HG02678 (cell line): ENCODE data around the gene CERKL.

Experiments used
- ATAC-seq: cut with Tn5 transposase; IDR thresholded peaks from one replicate; pipeline ENCODE4 v1.9.1; 2021; ENCODE audit warnings: mild to moderate bottlenecking, moderate library complexity; ENCODE audit not compliant: unreplicated experiment

The CERKL gene

DNA sequence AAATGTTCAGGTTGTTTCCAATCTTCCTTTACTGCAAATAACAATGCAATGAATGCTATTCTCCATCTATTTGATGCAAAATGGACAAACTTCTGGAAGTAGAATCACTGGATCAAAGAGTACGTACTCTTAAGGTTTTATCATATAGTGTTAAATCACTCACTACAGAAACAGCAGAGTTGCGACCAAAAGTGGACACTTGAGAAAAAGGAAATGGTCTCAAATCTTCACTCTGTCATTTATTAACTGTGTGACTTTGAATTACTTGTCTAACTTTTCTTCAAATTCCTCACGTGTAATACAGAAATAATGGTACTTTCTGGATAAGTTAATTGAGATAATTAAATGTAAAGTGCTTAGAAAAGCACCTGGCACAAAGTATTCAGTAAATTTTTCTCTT is 78.1 kb downstream of the CERKL start:
- peak; percentile 49 for ATAC-seq

DNA sequence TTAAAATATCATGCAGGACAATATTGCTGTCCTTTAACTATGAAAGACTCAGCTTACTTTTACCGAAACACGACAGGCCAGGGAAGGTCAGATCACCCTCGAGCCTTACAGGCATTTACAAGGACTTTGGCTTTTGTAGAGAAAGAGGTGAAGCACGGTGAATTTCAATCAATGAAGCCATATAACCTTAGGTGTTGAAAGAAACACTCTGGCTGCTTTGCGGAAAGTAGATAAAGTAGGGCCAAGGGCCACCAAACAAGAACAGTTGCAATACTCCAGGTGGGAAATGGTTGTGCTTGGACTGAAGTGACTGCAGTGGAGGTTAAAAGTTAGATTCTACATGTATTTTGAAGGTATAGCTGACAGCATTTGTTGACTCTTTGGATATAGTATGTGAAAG is 80.5 kb downstream of the CERKL start:
- no peak for ATAC-seq

DNA sequence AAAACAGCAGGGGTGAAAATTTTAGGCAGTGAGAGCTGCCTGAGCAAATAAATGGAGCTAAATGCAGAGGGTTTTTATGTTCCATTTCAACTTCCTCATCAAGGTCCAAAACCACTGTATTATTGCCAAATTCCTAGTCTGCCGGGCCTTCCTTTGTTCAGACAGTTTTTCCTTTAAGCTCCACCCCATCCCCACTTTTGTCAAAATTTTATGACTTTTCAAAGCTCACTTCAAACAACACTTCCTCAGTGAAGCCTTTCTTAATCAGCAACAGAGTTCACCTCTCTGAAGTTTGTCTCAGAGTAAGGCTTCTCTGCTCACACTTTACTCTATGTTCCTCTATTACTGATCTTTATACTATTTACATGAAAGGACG is 81.3 kb downstream of the CERKL start:
- ATAC-seq = no peak

DNA sequence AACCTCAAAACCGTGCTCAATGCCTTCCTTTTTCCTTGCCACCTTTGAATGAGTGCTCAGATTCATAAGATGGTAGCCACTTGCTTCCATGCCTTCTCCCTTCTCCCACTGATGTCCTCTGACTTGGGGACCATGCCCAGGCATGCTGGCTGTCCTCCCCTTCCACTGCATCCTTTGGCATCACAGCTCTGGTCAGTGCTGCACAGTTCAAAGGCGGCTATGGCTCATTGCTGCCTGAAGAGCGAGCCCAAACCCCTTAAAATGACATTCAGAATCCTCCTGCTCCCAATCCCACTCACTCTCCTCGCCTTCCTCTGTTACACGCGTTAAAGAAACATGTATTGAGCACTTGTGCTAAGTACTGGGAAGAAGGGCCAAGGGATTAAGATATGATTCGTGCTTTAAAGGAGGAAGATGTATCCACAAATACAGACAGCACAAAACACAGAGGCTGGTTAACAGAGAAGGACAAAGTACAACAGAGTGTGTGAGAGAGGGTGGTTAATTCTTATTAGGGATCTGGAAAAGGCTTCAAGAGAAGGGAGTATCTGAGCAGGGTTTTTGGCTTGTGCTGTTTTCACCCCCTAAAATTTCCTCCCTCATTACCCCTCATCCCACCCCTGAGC is 81.8 kb downstream of the CERKL start:
- no peak for ATAC-seq

DNA sequence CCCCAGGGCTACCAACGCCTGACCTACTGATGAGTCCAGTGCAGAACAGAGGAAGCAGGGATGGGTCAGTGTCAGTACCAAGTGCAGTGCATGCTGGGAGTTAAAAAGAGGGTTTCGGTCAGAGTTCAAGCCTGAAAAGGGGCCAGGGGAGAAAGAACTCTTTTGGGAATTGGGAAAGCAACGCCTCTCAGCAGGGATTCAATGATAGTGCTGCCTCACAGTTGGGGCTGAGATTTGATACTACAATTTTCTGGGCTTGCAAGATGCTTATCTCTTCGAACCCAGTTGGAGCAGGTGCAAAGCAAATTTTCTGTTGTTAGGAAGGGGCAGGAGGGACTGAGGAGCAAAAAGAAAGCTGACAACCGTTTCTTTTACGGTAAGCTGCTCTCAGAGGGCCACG is 82.6 kb downstream of the CERKL start:
- no peak for ATAC-seq

DNA sequence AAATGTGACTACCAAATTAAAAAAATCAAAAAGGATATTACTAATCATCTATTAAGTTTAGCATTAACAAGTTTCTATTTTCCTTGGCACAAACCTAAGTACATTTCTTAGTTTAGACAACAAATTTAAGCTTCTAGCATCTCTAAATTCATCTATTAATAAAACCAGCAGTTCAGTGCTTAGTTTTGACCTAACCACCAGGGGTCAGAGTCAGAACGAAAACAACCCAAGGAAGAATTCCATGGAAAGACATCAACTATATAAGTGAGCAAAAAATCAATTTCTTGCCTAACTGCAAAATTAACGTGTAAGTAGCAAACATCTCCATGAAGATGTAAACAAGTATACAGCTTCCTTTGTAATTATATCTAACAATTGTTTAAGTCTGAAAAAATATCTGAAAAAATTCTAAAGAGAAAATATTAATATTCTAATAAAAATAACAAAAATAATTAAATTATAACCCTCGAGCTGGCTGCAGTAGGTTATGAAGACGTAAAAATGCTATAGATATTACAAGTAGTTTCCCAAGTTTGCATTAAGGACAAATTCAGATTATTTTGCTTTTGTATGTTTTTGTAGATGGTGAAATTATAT is 83.7 kb downstream of the CERKL start:
- no peak for ATAC-seq

DNA sequence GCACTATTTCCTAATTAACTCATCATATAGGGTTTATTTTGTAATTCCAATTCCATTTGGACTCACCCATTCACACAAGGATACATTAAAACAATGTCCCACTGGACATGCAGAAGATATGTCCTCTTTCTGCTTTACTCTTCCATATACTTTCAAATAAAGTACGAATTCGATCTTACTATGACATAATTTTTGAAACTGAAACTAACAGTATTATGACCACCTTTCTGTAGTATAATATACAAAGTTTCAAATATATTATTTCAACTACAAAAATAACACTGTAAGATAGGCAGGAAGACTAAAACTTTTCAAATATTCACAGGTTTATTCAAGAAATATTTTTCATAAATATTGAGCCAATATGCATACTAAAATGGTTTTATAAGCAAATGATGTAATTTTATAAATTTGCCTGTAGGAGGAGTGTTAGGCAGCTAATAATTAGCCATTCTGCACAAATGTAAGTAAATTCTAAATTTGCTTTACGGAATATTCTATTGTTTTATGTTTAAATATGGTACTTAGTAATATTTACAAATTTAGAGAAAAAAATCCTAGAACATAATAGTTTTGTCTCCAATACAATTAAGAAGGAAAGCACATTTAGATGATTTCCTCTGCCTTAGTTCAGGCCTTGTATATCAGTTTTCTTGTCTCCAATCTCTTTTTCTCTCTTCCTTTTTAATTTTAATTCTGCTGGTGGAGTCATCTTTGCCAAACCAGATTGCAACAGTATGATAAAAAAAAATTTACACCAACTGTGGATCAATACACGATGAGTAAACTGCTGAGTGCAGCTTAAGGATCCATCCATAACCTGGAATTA is 85.9 kb downstream of the CERKL start:
- peak; percentile 38 for ATAC-seq

DNA sequence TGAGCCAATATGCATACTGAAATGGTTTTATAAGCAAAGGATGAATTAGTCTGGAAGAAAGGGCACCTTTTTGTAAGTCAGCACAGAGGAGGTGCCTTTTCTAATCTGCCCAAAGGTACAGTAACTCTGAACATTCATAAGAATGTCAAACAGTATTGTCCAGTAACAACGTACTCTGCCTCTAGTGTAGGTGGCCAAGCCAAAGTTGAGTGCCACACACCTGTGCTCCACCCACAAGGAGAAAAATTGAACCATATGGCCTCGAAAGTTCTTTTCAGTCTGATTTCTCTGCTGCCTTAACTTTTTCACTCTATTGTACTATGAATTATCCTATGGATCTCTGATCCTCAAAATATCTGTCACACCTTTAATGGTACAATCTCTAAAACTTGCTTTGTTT is 86.8 kb downstream of the CERKL start:
- no peak for ATAC-seq

DNA sequence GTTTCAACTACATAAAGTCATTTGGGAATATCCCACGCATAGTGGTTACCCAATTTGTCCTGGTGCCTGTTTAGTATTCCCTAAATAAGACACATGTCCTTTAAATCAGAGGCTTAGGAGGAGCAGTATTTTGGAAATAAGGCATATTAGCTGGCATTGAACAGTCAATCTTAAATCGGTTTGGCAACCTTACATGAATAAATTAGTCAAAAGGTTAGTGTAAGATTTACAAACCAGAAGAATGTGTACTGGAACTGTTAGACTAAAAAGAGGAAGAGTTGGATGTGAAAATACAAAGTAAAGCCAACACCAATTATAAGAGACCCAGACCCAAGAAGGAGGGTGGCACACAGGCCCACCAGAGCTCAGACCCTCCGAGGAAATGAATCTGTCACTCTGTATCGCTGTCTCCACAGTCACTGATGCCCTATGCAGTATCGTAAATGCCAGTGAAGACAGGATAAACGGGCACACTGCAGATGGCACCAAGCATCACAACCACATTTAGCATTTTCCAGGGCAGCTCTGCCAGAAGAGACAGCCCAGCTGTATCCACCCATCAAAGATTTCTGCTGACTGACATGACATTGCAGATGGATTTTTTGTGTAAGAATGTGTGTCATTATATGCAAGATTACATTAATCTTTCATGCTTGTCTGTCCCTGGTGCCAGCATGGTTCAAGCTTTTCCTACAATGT is 90.4 kb downstream of the CERKL start:
- no peak for ATAC-seq

DNA sequence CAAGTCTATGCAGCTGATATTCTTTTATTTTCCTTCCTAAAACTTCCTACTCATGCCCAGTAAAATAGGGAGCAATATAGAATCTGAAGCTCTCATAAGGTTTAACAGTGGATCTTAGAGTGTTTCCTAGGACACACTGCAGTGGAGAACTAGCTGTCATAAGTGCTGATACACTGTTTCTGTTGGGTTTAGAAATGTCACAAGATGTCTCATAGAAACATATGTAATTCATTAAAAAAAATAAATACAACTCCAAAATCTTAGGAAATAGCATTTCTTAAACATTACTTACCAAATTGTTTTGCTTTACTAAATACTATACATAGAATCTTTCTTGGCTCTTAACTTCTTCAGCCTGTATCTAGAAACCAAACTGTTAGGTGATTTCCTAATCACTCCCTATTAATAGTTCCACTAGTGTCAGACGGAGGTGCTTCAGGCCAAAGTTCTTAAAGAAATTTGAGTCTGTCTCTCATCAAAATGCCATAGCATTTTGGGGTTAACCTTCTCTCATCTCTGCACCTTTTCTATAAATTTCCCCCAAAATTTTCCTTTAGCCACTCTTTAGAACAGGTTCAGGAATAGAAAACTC is 93.7 kb downstream of the CERKL start:
- no peak for ATAC-seq

DNA sequence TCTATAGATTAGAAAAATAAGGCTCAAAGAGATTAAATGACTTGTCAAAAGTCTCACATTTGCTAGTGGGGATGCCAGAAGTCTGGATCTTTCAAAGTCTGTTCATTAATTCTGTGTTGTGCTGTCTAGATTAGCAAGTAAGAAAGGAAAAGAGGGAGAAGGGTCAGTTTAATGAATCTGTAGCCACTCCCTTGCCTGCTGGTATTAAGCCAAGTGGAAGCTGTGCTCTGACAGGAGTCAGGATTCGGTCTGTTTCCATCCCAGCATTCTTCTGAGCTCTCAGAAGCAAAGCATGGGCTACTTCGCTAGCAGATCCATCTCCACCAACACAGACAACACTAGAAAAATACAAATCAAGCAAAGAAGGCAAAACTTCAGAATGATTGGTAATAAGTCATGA is 98.5 kb downstream of the CERKL start:
- ATAC-seq = no peak

DNA sequence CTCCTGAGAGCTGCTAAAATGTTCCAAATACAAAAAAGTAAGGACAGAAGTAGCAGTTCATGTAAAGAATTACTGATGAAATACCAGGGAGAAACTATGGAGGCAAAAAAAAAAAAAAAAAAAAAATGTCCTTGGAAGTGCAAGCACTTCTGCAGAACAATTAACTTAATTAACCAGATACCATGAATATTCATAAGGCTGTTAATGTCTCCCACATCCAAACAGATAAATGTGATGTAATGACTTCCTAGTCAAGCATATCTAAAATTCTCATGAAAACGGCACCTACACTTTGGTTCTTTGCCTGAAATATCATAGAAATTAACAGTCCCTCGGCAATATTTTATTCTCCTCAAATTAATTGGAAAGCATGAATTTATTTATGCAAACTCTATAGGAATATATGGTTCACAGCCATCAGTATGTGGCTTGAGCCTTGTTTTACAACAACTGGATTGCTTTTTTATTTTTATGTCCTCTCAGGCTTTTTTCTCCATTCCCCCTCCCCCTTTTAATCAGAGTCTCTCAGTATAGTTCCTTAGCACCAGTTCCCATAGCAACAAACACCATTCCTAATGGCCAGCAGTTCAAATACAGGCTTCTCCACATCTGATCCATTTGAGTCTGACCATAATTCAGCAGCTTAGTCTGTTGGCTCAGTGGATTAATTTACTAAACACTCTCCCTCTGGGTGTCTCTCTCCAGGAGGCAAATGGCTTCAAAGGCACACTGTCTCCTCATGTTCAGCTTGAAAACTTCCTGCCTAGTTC is 102.7 kb downstream of the CERKL start:
- ATAC-seq = no peak

DNA sequence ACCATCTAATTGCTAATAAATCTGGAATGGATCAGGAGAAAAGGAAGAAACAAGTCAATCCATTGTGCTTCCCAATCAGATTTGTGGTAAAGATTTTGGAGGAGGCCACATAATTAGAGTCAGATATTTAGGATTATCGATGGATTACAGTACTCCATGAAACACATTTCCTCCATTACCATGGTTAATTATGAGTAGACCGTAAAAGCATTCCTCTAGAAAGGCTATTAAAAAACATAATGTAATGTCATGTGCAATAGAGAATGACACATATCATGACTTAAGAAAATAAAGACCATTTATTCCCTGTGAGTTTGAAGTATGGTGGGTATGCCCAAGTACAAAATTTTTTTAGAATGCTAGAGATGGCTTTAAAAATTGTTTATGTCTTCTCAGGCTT is 103.7 kb downstream of the CERKL start:
- no peak for ATAC-seq

DNA sequence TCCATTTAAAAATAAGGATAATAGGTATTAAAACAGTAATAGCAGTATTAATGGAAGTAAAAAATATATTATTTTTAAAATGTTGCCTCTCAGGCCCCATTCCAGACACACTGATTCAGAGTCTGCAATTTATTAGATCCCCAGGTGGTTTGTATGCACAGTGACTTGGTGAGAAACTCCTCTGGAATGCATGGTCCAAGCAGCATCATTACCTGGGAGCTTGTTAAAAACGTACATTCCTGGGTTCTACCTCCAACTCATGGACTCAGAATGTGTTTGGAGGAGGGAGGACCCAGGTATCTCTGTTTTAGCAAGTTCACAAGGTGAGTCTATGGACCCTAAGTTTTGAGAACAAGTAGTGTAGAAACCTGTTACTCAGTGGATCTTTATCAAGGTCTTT is 104.1 kb downstream of the CERKL start:
- ATAC-seq = no peak

DNA sequence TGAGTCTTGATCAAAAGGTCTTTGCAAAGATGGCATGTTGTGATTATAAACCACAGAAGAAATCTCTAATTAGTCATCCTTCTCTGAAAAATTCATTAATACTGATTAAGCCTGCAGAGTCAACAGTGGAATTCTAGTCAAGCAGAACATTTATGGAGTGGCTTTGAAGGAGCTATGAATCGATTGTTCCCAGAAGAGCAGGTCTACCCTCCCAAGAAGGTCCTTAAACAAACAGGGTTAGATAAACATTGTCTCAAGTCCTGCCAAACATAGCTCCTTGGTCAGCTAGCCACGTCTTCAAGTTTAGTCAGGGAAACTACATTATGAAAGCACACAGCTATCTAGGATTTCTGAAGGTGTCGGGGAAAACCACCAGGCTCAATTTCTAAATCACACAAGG is 110.8 kb downstream of the CERKL start:
- ATAC-seq = no peak

DNA sequence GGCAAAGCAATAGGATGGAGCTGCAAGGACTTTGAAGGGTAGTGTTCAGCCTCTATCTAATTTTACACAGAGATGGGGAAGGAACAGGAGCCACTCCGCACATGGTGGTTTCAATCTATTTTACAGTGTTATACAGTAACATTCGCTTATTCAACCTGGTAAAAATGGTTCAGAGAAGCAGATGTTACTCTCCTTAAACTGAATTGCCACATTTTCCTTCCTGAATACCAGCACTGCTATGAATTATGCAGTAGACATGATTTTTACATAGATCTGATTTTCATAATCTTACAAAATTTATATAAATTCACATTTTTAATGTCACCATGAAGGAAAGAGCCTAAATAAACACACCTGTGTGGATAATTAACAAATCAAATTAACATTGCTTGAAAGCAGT is 114.7 kb downstream of the CERKL start:
- ATAC-seq = no peak

DNA sequence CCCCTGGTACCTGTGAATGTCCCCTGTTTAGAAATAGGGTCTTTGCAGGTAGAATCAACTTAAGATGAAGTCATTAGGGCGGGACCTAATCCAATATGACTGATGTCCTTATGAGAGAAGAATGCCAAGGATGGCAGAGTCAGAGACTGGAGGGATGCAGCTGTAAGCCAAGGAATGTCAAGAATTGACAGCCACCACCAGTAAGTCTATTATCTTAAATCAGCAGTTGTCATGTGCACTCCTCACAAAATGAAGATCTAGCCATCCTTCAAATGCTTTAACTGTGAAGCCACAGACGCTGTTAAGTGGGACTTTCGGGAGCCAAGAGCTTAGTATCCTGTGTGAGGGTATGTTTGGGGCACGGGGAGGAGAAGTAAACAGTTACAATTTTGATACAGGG is 116.5 kb downstream of the CERKL start:
- no peak for ATAC-seq

DNA sequence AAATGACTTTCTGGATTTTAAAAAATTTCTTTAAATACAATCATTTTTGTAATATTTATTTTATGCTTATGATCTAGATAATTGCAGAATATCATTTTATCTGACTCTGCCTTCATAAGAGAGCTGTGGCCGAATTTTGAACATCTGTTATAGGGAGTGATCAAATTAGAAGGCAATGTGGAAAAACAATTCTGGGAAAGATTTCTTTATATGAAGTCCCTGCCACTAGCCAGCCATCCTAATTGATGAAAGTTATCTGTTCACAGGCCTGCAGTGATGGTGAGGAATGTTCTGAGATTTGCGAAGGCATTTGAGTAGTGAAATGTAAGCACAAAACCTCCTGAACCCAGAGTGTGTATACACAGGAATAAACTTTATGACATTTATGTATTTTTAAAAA is 120.2 kb downstream of the CERKL start:
- no peak for ATAC-seq

DNA sequence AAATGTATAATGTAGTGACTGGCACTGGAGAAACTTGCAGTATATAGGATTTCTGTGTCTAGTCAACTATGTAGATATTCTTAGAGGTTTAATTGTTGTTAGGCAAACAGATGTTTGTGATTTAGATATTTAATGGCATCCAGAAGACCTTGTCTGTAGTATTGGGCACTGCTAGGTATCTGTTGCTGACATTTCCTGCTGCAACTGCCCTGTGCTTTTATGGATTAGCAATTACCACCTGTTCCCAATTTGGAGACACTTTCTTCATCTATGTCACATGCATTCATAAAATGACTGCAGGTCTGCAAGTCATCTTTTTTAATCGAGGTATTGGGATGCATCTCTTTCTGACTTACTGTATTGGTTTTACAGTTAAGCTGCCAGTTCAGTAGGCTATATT is 128.5 kb downstream of the CERKL start:
- no peak for ATAC-seq

DNA sequence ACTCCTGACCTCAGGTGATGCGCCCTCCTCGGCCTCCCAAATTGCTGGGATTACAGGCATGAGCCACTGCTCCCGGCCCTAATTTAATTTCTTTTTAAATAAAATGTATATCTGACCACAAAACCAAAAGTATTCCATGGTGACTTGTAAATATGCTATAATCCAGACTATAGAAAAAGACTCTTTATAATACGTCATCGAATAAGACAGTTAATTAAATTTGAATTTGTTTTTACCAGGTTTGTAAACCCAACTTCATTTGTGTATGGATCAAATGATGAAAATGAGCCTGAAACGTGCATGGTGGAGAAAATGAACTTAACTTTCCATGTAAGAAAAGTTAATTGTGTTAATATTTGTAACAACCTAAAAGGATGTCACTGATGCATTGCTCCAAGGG is 129.8 kb downstream of the CERKL start:
- ATAC-seq = no peak

DNA sequence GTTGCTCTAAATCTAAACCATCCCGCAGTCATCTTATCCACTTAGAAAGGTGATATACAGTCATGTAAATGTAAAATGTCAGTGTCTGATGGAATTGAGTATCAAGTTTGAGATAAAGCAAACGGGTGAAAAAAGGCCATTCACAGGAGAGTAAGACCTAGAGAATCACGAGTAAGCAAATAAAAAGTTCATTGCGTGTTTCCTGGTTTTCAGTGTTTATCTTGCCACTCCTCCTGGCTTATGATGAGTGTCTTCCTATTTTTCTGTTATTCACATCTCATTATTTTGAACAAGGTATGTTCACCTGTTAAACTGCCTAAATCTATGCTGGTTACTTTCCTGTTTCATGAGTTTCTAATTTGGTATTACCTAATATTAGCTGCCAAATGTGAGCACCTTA is 130.9 kb downstream of the CERKL start:
- no peak for ATAC-seq
